ENCODE measurements around the gene KRT17. TPM values are rescaled to one million over a fixed set of nuclear protein-coding genes. Genes with fewer than 3 reads are reported as not detected.

KRT17 gene
- total and polyA plus RNA-seq, 2 of the 4 experiments (the other 2 are of a cell fraction): 2.5 to 4.6 TPM

DNA sequence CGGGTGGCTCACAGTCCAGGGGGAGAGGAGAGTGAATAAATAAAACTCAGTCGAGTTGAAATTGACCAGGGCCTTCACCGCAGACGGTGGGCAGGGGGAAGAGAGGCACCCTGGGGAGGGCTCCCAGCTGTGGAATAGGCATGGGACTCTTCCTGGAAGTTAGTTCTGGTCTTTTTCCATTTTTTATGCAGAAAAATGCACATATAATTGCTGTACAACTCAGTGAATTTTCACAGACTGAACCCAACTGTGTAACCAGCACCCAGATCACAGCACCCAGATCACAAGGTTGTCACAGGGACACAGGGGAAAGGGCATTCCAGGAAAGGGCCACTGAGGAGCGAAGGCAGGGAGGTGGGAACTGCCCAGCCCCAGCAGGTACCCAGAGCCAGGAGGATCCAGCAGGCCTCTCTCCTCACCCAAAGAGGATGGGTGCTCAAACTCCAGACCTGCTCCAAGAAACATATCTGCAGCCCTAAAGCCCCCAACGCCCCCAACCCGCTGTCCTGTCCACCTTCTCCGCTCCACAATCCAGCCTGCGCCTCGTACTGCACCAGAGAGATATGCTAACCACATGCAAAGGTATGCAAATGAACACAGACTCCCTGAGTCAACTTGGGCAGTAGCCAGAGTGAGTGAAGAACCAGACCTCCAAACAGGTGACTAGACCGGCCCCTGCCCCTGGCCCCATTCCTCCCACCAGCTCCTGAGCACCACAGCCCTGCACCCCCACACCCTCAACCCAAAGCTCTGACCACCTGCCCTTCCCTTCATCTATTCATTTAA, 35.2 kb upstream of the KRT17 start:
- DNase-seq: peak; percentile 22
- intact Hi-C loops (cut with micrococcal nuclease) (no loop called here), dilution Hi-C loops (cut with HindIII; ENCODE audit: low sequenced_read_pairs, unreplicated experiment) (no loop called here), in situ Hi-C loops (cut with MboI; ENCODE audit: low sequenced_read_pairs) (loop anchor here (5.0 to 25.0 kb wide), 7 partner anchors 107 to 1297 kb away; partner anchors contain the start of gene GJD3)
- no peak overlapping the region for H2BK5ac ChIP-seq (ENCODE audit: low read depth, low read length, poor library complexity, severe bottlenecking)
- no peak overlapping the region for H4K91ac ChIP-seq (ENCODE audit: insufficient read depth, low read depth, low read length)
- H2BK20ac ChIP-seq (ENCODE audit: low read depth, low read length): no peak overlapping the region
- ChIA-PET POLR2A (ENCODE audit: unreplicated experiment) (no interaction called here), CTCF (interaction anchor here (1.9 kb wide), 1 partner anchor 11 kb away, joined by 6 read pairs; no protein-coding TSS in a partner anchor)
- peak overlapping the region; percentile 35 for H2AFZ ChIP-seq (replicated peaks; ENCODE audit: low read length, poor library complexity)
- H3K23ac ChIP-seq (ENCODE audit: low read depth, low read length): no peak overlapping the region
- peak overlapping the region; percentile 48 for H2AK9ac ChIP-seq (replicated peaks; ENCODE audit: low read depth, low read length, poor library complexity)
- TF ChIP-seq, protein P1, sequence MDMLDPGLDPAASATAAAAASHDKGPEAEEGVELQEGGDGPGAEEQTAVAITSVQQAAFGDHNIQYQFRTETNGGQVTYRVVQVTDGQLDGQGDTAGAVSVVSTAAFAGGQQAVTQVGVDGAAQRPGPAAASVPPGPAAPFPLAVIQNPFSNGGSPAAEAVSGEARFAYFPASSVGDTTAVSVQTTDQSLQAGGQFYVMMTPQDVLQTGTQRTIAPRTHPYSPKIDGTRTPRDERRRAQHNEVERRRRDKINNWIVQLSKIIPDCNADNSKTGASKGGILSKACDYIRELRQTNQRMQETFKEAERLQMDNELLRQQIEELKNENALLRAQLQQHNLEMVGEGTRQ (IDR thresholded peaks at IDR 0.05; ENCODE audit: low read depth, low read length): no peak
- TF ChIP-seq NFE2L2 (IDR thresholded peaks at IDR 0.05; ENCODE audit: low read depth, low read length) (no peak), MAFK (IDR thresholded peaks at IDR 0.05; ENCODE audit: low read depth, low read length) (no peak), CHD1 (IDR thresholded peaks at IDR 0.05; ENCODE audit: low read depth, low read length) (no peak), FOS (IDR thresholded peaks at IDR 0.05; ENCODE audit: low read depth, low read length) (no peak), BHLHE40 (IDR thresholded peaks at IDR 0.05; ENCODE audit: low read depth, low read length) (no peak), MXI1 (IDR thresholded peaks at IDR 0.05; ENCODE audit: borderline replicate concordance, low read depth, low read length) (no peak), POLR2A (IDR thresholded peaks at IDR 0.05; ENCODE audit: low read depth, low read length) (no peak), MAZ (IDR thresholded peaks at IDR 0.05; ENCODE audit: borderline replicate concordance, low read depth, low read length) (no peak), RFX5 (IDR thresholded peaks at IDR 0.05; ENCODE audit: low read depth, low read length) (no peak), SMC3 (IDR thresholded peaks at IDR 0.05; ENCODE audit: low read depth, low read length) (no peak)
- TF ChIP-seq, protein P2, sequence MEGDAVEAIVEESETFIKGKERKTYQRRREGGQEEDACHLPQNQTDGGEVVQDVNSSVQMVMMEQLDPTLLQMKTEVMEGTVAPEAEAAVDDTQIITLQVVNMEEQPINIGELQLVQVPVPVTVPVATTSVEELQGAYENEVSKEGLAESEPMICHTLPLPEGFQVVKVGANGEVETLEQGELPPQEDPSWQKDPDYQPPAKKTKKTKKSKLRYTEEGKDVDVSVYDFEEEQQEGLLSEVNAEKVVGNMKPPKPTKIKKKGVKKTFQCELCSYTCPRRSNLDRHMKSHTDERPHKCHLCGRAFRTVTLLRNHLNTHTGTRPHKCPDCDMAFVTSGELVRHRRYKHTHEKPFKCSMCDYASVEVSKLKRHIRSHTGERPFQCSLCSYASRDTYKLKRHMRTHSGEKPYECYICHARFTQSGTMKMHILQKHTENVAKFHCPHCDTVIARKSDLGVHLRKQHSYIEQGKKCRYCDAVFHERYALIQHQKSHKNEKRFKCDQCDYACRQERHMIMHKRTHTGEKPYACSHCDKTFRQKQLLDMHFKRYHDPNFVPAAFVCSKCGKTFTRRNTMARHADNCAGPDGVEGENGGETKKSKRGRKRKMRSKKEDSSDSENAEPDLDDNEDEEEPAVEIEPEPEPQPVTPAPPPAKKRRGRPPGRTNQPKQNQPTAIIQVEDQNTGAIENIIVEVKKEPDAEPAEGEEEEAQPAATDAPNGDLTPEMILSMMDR (conservative IDR thresholded peaks at IDR 0.05; ENCODE audit: low read depth, low read length): no peak
- H3K4me2 ChIP-seq (ENCODE audit: low read depth, low read length): no peak overlapping the region
- no peak for ATAC-seq (ENCODE audit: low read depth)
- no peak overlapping the region for H3K56ac ChIP-seq (ENCODE audit: extremely low read depth, insufficient read depth, low read length)
- peaks cover 3% of the 10 kb centered on the region; the same call in 1 of the 2 replicates for H3K27me3 ChIP-seq (ENCODE audit: control insufficient read depth, insufficient read depth, low read length)
- WGBS, 2 experiments (ENCODE audit: extremely low coverage in 2 of 2, insufficient read length in 1 of 2): 80% methylated on average over 1 of the region's 11 CpGs; no CpG with 5 or more reads in 1 of the 2 experiments
- H3K36me3 ChIP-seq (ENCODE audit: control insufficient read depth, insufficient read depth, low read length): no peaks in the 10 kb centered on the region
- no peak overlapping the region for H4K8ac ChIP-seq (ENCODE audit: low read depth in 2 of 2, low read length in 2 of 2)
- no peak overlapping the region for H3K9ac ChIP-seq (ENCODE audit: low read depth, low read length)
- H2BK15ac ChIP-seq (ENCODE audit: low read depth, low read length): no peak overlapping the region
- no peaks in the 10 kb centered on the region for H3K9me1 ChIP-seq (ENCODE audit: insufficient read depth, low read length)
- no peaks in the 10 kb centered on the region for H4K20me1 ChIP-seq (ENCODE audit: insufficient read depth, low read length)
- no peak overlapping the region for H3K4me3 ChIP-seq (ENCODE audit: insufficient read depth, low read depth, low read length)
- H3K79me1 ChIP-seq (ENCODE audit: low read depth in 1 of 2, low read length in 2 of 2): no peaks in the 10 kb centered on the region
- H3K4ac ChIP-seq (ENCODE audit: low read depth, low read length): no peak overlapping the region
- no peaks in the 10 kb centered on the region for H3K9me3 ChIP-seq (ENCODE audit: control insufficient read depth, insufficient read depth, low read length)
- no peak overlapping the region for H3K14ac ChIP-seq (replicated peaks; ENCODE audit: low read depth, low read length)
- BruUV-seq (replicated peaks): no TSS peak
- H3K18ac ChIP-seq (ENCODE audit: low read depth, low read length): no peak overlapping the region
- no peak overlapping the region for H4K5ac ChIP-seq (ENCODE audit: low read depth, low read length)
- no peak overlapping the region for H2AK5ac ChIP-seq (ENCODE audit: low read depth, low read length)
- no peaks in the 10 kb centered on the region for H3K4me1 ChIP-seq (ENCODE audit: control insufficient read depth, insufficient read depth, low read length)
- H3K27ac ChIP-seq (ENCODE audit: insufficient read depth, low read length): no peak overlapping the region
- H2BK120ac ChIP-seq (ENCODE audit: low read depth, low read length): no peak overlapping the region

Data from IMR-90 (cell line).